Measurements from ENCODE around the gene DDX55.

GRCh38 chr12:123655420-123655819, 53.5 kb downstream of the DDX55 start:
- TF ChIP-seq CEBPB (IDR thresholded peaks at IDR 0.05), result no peak
- no peak for TF ChIP-seq REST (IDR thresholded peaks at IDR 0.05; ENCODE audit: low read depth)
- no peak for TF ChIP-seq TAF1 (IDR thresholded peaks at IDR 0.05; ENCODE audit: low read depth)
- TF ChIP-seq USF1 (IDR thresholded peaks at IDR 0.05), result no peak
- no peak for TF ChIP-seq RAD21 (IDR thresholded peaks at IDR 0.05; ENCODE audit: low read depth)
- TF ChIP-seq MAX (IDR thresholded peaks at IDR 0.05), result no peak

Measured in Ishikawa (cell line).